Right lobe of liver (tissue), 6 donors: Measurements from ENCODE around the gene KCNIP3. TPM values are rescaled to one million over a fixed set of nuclear protein-coding genes. Genes with fewer than 3 reads are reported as not detected.
A peak's percentile ranks its signal among the peaks of the same experiment; 100 is the strongest.

Source experiments
- ATAC-seq, 4 donors: fragments of 200-7000 bp; cut with Tn5 transposase; one replicate each; pipeline ENCODE4 v1.9.1; 2020; ENCODE audit warnings: mild to moderate bottlenecking in 4 of 4, moderate library complexity in 4 of 4
- DNase-seq, 3 donors: peaks; one replicate each; pipeline ENCODE4 v3.0.0-alpha.2; 2020
- H3K27ac ChIP-seq, 3 donors: fragments of 200-600 bp; one replicate each; pipeline ENCODE4 v1.8.0; 2022
- H3K27me3 ChIP-seq, 2 donors: fragments of 200-600 bp; one replicate each; pipeline ENCODE4 v1.8.0; 2022
- H3K36me3 ChIP-seq, 4 donors: fragments of 200-600 bp; sonication (generic) in 1 of 4; one replicate each; pipeline versions ENCODE4 v1.5.1 to v1.8.0; 2017 to 2022; ENCODE audit warnings: control low read depth in 1 of 4
- H3K4me1 ChIP-seq, 4 donors: fragments of 200-600 bp; sonication (generic) in 1 of 4; one replicate each; pipeline versions ENCODE4 v1.5.1 to v1.8.0; 2017 to 2022; ENCODE audit warnings: control low read depth in 1 of 4
- H3K4me3 ChIP-seq, 3 donors: fragments of 200-600 bp; one replicate each; pipeline ENCODE4 v1.8.0; 2022
- H3K9me3 ChIP-seq, 4 donors: fragments of 200-600 bp; sonication (generic) in 1 of 4; one replicate each; pipeline versions ENCODE4 v1.5.1 to v1.8.0; 2017 to 2022; ENCODE audit warnings: control low read depth in 1 of 4
- POLR2A ChIP-seq: fragments of 450-650 bp; IDR thresholded peaks from one replicate; pipeline ENCODE4 v1.6.1; 2017; ENCODE audit warnings: antibody characterized with exemption, mild to moderate bottlenecking
- WGBS: methylation state at CpG from one replicate; pipeline ENCODE4 v1.1.6; 2018; ENCODE audit warnings: low coverage, low lambda C conversion rate; ENCODE audit not compliant: insufficient coverage; ENCODE audit errors: missing lambda C conversion rate; 5-methylcytosine and 5-hydroxymethylcytosine counted together
- intact Hi-C, 2 donors: fragments of 100-400 bp; cut with DNase I; formaldehyde crosslinking; loops; one replicate each; pipeline versions ENCODE4 v1.11.2 to v1.14.1; 2022
- total RNA-seq, 6 experiments: library from RNA; depleted of rRNA in 2 of 6; stranded (reverse); fragments of >200 nt in 2 of 6; fragmentation: NEBNext Ultra II Directional in 3 of 6; extraction: Animal tissue kit (Norgen Biotek cat#: 25700) in 3 of 6; gene quantifications; one replicate each; pipeline versions ENCODE4 v1.1.0 to v1.2.4, GENCODE V29; 2016 to 2023
- TF ChIP-seq, protein P1 (sequence below), 4 donors: fragments of 200-600 bp in 3 of 4; fragments of 450-650 bp in 1 of 4; IDR thresholded peaks; one replicate each; pipeline versions ENCODE4 v1.5.1 to v1.8.0; 2016 to 2022; ENCODE audit warnings: antibody characterized with exemption in 4 of 4, mild to moderate bottlenecking in 2 of 4
- donor health status: DM: no; HTN: yes; CAD: no.
- donor health status: DM: no; HTN: no; CAD: no.
- donor health status: DM: no; HTN: no; CAD: no.
- donor health status: DM: no; HTN: yes; CAD: no.
- donor health status: DM: no; HTN: yes; CAD: no.

Gene KCNIP3
- total RNA-seq, 6 experiments from 2014 or later = 0.46 to 3.3 (median 1.2) TPM

DNA sequence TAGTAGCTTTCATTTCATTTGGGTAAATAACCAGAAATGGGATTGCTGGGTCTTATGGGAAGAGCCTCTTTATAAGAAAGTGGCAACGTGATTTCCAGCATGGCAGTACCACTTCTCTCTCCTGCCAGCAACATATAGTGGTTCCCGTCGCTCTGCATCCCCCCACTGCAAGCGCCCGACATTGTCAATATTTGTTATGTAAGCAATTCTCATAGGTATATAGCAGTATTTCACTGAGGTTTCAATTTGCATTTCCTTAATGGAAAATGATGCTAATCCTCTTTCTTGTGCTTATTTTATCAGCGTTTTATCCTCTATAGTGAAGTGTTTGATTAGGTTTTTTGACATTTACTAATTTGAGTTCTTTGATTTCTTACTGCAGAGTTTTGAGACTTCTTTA lies 69.4 kb downstream of the KCNIP3 start:
- no peaks in the 10 kb centered on the region for H3K4me1 ChIP-seq
- DNase-seq (no peak), ATAC-seq (no peak)
- H3K27me3 ChIP-seq = no peaks in the 10 kb centered on the region
- TF ChIP-seq, protein P1, sequence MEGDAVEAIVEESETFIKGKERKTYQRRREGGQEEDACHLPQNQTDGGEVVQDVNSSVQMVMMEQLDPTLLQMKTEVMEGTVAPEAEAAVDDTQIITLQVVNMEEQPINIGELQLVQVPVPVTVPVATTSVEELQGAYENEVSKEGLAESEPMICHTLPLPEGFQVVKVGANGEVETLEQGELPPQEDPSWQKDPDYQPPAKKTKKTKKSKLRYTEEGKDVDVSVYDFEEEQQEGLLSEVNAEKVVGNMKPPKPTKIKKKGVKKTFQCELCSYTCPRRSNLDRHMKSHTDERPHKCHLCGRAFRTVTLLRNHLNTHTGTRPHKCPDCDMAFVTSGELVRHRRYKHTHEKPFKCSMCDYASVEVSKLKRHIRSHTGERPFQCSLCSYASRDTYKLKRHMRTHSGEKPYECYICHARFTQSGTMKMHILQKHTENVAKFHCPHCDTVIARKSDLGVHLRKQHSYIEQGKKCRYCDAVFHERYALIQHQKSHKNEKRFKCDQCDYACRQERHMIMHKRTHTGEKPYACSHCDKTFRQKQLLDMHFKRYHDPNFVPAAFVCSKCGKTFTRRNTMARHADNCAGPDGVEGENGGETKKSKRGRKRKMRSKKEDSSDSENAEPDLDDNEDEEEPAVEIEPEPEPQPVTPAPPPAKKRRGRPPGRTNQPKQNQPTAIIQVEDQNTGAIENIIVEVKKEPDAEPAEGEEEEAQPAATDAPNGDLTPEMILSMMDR (IDR thresholded peaks at IDR 0.05) = no peak
- no peak for TF ChIP-seq POLR2A
- no peak overlapping the region for H3K4me3 ChIP-seq
- H3K9me3 ChIP-seq = no peaks in the 10 kb centered on the region
- intact Hi-C loops = no loop called here
- H3K27ac ChIP-seq = no peak overlapping the region
- no peaks in the 10 kb centered on the region for H3K36me3 ChIP-seq
- WGBS = 65% methylated on average over 6 of the region's 6 CpGs

DNA sequence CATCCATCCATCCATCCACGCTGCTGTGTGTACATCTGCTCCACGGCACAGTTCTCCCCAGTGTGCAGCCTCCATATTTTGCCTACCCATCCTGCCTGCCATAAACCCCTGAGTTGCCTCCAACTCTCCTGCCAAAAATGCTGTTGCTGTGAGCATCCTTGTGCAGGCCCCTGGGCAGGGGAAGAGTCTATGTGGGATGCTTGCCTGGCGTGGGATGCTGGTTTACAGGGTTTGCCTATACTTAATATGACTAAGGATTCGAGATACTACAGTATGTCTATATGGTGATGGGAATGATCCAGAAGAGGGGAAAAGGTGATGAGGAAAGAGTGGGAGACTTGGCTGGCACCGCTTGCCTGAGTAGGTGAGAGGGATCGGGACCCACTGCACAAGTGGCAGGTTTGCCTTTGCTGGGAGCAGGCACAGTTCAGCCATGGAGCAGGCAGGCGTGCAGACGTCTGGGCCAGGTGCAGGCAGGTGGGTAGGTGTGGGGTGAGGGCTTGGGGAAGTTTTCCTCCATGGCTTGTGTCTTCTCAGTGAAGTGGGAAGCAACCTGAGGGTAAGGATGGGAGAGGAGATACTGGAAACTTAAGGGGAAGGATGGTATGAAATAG lies 75.2 kb downstream of the KCNIP3 start:
- Histone ChIP-seq H3K36me3 (no peaks in the 10 kb centered on the region), H3K27ac (no peak overlapping the region), H3K9me3 (no peaks in the 10 kb centered on the region), H3K4me3 (no peak overlapping the region), H3K27me3 (no peaks in the 10 kb centered on the region), H3K4me1 (no peaks in the 10 kb centered on the region)
- no peak for TF ChIP-seq POLR2A
- TF ChIP-seq, protein P1 (IDR thresholded peaks at IDR 0.05) = no peak
- 87% methylated on average over 6 of the region's 8 CpGs for WGBS
- ATAC-seq (no peak), DNase-seq (peak in 1 of 3 donors; percentile 25)
- intact Hi-C loops = no loop called here

DNA sequence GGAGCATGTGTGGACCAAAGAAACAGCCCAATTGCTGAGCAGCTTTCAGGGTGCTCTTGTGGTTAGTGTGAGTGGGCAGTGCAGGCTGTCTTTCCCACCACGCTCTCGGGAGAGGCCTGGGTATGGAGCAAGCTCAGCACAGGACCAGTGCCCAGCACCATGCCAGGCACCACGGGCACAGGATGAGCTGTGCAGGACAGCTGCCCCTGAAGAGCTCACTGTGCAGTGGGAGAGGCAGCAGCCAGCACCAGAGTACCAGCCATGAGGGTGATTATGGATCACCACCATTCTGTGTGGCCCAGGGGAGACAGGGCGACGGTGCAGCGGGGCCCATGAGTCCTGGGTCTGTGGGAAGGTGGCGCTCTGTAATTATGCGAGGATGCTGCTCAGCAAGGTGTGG lies 75.7 kb downstream of the KCNIP3 start:
- Histone ChIP-seq H3K4me1 (no peaks in the 10 kb centered on the region), H3K4me3 (no peak overlapping the region), H3K27me3 (no peaks in the 10 kb centered on the region), H3K27ac (no peak overlapping the region), H3K36me3 (no peaks in the 10 kb centered on the region), H3K9me3 (no peaks in the 10 kb centered on the region)
- 93% methylated on average over 3 of the region's 8 CpGs for WGBS
- no peak for ATAC-seq
- TF ChIP-seq POLR2A = no peak
- TF ChIP-seq, protein P1 (IDR thresholded peaks at IDR 0.05) = no peak
- intact Hi-C loops = no loop called here
- DNase-seq = peak in 1 of 3 donors; percentile 10

DNA sequence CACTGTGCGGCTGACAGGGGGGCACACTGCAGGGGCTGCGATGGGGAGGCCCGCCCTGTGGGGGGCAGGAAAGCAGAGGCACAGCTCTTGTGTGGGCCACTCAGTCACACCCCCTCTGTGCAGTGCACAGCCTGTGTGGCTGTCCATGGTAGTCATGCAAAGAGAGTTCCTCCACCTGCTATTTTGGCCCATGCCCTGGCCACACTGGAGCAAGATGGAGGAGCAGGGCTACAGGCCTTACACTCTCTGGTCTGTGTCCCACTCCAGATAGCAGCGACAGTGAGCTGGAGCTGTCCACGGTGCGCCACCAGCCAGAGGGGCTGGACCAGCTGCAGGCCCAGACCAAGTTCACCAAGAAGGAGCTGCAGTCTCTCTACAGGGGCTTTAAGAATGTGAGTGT lies 76.9 kb downstream of the KCNIP3 start:
- TF ChIP-seq, protein P1 (IDR thresholded peaks at IDR 0.05) = no peak
- no peak for TF ChIP-seq POLR2A
- intact Hi-C loops = no loop called here
- WGBS = no CpG with 5 or more reads among the region's 6 CpGs
- H3K36me3 ChIP-seq = no peaks in the 10 kb centered on the region
- H3K9me3 ChIP-seq = no peaks in the 10 kb centered on the region
- H3K4me1 ChIP-seq = no peaks in the 10 kb centered on the region
- no peak overlapping the region for H3K4me3 ChIP-seq
- no peaks in the 10 kb centered on the region for H3K27me3 ChIP-seq
- H3K27ac ChIP-seq = no peak overlapping the region
- DNase-seq (peak in 1 of 3 donors; percentile 18), ATAC-seq (no peak)
